Fibroblast of villous mesenchyme (primary cell): ENCODE measurements around the gene NUDCD2. TPM values are rescaled to one million over a fixed set of nuclear protein-coding genes. Genes with fewer than 3 reads are reported as not detected.

ENCODE experiments used
- DNase-seq: peaks from one replicate; pipeline ENCODE4 v3.0.0-alpha.2; 2010; ENCODE audit warnings: low read depth
- H3K4me3 ChIP-seq: 2 replicates; pipeline ENCODE4 v1.5.1; 2011; ENCODE audit warnings: low read depth, mild to moderate bottlenecking, low read length
- total RNA-seq: library from RNA; depleted of rRNA; stranded (reverse); fragments of >200 nt; gene quantifications from 2 replicates; pipeline ENCODE4 v1.2.3, GENCODE V29; 2012
- TF ChIP-seq, protein P1 (sequence below): IDR thresholded peaks from 2 replicates; pipeline ENCODE4 v1.5.1; 2012; ENCODE audit warnings: low read depth, mild to moderate bottlenecking, low read length; ENCODE audit not compliant: insufficient read depth

The NUDCD2 gene
- total RNA-seq, 1 donor = 7.8 TPM

DNA sequence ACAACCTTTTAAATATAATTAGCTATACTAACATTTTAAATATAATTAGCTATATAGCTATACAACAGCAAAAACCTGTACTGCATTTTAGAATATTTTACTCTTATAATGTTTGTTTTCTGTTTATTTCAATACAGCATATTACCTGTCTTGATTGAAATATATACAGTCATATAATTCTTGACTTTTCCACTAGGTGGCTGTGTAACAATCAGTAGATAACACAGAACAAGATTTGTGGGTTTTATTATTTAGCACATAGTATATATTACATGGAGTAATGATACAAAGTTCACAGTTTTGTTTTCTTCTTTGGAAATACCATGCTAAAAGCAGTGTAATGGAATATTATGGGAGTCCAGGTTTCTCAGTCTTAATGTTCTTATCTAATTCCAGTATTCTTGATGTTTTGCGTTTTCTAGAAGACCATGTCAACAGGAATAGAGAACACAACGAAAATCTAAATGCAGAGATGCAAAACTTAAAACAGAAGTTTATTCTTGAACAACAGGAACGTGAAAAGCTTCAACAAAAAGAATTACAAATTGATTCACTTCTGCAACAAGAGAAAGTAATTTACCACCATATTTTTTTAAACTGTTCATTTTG is 13.8 kb upstream of the NUDCD2 start:
- TF ChIP-seq, protein P1, sequence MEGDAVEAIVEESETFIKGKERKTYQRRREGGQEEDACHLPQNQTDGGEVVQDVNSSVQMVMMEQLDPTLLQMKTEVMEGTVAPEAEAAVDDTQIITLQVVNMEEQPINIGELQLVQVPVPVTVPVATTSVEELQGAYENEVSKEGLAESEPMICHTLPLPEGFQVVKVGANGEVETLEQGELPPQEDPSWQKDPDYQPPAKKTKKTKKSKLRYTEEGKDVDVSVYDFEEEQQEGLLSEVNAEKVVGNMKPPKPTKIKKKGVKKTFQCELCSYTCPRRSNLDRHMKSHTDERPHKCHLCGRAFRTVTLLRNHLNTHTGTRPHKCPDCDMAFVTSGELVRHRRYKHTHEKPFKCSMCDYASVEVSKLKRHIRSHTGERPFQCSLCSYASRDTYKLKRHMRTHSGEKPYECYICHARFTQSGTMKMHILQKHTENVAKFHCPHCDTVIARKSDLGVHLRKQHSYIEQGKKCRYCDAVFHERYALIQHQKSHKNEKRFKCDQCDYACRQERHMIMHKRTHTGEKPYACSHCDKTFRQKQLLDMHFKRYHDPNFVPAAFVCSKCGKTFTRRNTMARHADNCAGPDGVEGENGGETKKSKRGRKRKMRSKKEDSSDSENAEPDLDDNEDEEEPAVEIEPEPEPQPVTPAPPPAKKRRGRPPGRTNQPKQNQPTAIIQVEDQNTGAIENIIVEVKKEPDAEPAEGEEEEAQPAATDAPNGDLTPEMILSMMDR = peak; percentile 30
- peak; percentile 26 for DNase-seq
- no peak overlapping the region for H3K4me3 ChIP-seq

DNA sequence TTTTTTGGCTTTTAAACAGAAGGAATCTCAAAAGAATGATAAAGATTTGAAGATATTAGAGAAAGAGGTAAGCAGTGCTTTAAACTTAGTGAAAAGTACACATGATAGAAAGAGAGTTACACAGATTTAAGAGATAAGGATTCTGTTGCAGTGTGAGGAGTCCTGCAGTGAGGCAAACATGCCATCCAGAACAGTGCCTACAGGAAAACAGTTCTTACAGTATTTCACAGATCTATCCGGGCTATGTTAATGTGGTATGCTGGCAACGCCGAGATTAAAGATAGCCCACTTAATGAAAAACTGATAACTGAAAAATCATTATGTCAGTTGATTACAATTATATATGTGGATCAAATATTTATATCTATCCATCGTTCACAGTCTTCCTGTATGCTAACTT is 7.8 kb upstream of the NUDCD2 start:
- TF ChIP-seq, protein P1 = no peak

DNA sequence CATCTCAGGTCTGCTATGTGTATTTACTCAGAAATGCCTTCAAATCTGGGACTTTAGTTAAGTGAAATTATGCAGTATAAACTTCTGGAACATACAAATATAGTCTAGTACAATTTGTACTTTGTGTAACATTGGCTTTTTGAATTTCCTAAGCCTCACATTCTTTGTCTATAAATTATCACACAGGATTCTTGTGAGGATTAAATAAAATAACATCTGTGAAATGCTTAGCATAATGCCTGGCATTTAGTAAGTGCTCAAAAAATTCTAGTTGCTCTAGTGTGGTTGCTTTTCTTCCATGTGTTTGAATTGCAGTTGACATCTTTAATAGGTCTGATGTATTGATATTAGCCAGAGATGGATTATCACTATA is 3.1 kb upstream of the NUDCD2 start:
- no peak overlapping the region for H3K4me3 ChIP-seq
- DNase-seq = peak; percentile 78
- TF ChIP-seq, protein P1 = no peak

More for the DNA sequence above, 7.8 kb upstream of the NUDCD2 start:
- DNase-seq = no peak
- no peak overlapping the region for H3K4me3 ChIP-seq

DNA sequence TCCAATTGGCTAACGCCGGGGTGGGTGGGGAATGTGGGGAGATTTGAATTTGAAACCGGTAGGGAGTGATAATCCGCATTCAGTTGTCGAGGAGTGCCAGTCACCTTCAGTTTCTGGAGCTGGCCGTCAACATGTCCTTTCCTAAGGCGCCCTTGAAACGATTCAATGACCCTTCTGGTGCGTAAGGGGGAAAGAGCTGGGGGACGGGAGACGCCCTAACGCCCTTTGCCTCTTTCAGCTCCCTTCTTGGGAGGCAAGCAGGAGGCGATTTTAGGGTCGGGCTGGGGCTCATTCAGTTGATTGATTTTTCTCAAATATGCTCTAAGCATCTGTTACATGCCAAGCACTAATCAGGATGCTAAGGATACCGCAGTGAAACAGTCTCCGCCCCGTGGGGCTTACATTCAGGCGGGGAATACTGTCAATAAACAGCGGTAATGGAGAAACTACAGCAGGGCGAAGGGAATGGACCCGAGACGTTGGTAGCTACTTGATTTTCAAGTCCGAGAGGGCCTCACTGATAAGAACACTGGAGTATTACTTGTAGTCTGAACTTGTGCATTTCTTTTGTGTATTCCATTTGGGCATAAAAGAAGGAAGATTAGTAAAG is 765 bp upstream of the NUDCD2 start, which contains the start of gene HMMR:
TSS of gene HMMR (plus strand) at position 71 of the 610 bp plus-strand sequence. CDS start at position 132, 61 bp downstream.
- H3K4me3 ChIP-seq = peak within 1 kb of the TSS; percentile 79
- peak; percentile 51 for DNase-seq
- TF ChIP-seq, protein P1 = no peak

DNA sequence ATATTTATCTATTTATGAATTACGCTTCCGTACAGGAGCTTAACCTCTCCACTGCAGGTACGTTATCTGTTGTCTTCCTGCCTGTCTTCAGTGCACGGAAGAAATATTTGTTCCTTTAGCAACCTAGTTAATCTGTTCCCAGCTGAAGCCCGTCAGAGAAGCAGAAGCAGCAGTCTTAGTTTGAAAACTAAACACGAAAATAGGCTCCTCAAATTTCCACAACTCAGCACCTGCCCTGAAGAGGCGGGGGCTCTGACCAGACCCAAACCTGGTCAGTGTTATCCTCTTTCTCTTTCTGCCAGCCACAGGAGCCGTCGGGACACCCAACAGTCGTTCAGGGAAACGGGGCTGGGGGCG is 462 bp downstream of the NUDCD2 start:
- peak; percentile 59 for DNase-seq
- peak overlapping the region; percentile 79 for H3K4me3 ChIP-seq
- TF ChIP-seq, protein P1 = no peak

DNA sequence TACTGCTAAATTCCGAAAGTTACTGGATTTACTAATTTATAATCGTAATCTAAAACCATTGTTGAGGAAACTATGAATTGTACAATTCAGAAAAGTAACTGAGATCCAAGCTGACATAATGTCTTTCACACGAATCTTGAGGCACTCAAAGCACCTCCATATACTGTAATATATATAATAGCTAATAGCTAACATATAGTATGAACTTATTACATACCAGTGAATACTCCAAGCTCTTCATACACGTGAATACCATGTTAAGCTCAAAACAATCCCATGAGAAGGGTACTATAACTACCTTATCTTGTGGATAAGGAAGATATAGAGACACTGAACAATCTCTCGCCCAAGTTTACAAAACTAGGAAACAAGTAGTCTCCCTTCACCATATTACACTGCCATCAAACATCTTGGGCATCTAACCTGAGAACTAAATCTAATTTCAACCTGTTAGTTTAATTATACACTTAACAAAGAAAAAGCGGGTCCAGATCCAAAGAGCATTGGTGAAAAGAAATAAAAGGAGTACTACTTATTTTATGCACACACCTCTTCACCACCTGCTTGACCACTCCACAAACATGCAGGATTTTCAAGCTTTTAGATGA is 1.0 kb downstream of the NUDCD2 start:
- TF ChIP-seq, protein P1 = no peak
- H3K4me3 ChIP-seq = peak overlapping the region; percentile 79
- peak; percentile 16 for DNase-seq
